Esophagus squamous epithelium (tissue), 5 donors: ENCODE data around the gene GTPBP6. TPM values are rescaled to one million over a fixed set of nuclear protein-coding genes. Genes with fewer than 3 reads are reported as not detected.
A peak's percentile ranks its signal among the peaks of the same experiment; 100 is the strongest.
"Not testable (repeated sequence)": the region's sequence is repeated elsewhere in the genome, so short reads cannot be mapped to it uniquely, and the experiment has no call there.

Experiments
- DNase-seq: peaks from one replicate; lab custom pipeline; 2025; lab: John Stamatoyannopoulos, UW
- H3K27ac ChIP-seq, 4 donors: fragments of 200-600 bp; sonication (generic); one replicate each; pipeline ENCODE4 v1.5.1; 2016 to 2019; ENCODE audit warnings: mild to moderate bottlenecking in 1 of 4
- H3K27me3 ChIP-seq, 4 donors: fragments of 200-600 bp; sonication (generic); 1 replicate in 3 of 4; 2 replicates in 1 of 4; pipeline versions ENCODE4 v1.5.1 to v1.6.0; 2017 to 2021; ENCODE audit warnings: antibody characterized with exemption in 1 of 4
- H3K36me3 ChIP-seq, 3 donors: fragments of 200-600 bp; sonication (generic); one replicate each; pipeline ENCODE4 v1.5.1; 2016 to 2019
- H3K4me1 ChIP-seq, 3 donors: fragments of 200-600 bp; sonication (generic); one replicate each; pipeline ENCODE4 v1.5.1; 2017 to 2019
- H3K4me3 ChIP-seq, 4 donors: fragments of 200-600 bp; sonication (generic); 1 replicate in 3 of 4; 2 replicates in 1 of 4; pipeline ENCODE4 v1.5.1; 2016 to 2019; ENCODE audit warnings: mild to moderate bottlenecking in 2 of 4, moderate library complexity in 1 of 4
- H3K9me3 ChIP-seq, 3 donors: fragments of 200-600 bp; sonication (generic); one replicate each; pipeline ENCODE4 v1.5.1; 2016 to 2019
- POLR2A ChIP-seq, 4 donors: fragments of 450-650 bp; IDR thresholded peaks; one replicate each; pipeline ENCODE4 v1.6.1; 2017; ENCODE audit warnings: antibody characterized with exemption in 4 of 4, mild to moderate bottlenecking in 4 of 4, moderate library complexity in 3 of 4
- WGBS, 2 donors: methylation state at CpG; one replicate each; pipeline ENCODE4 v1.1.5; 2018; 5-methylcytosine and 5-hydroxymethylcytosine counted together
- intact Hi-C: fragments of 100-400 bp; cut with DNase I; formaldehyde crosslinking; loops from one replicate; pipeline ENCODE4 v1.15.0; 2022
- total RNA-seq, 4 donors: library from RNA; depleted of rRNA; stranded (reverse); fragments of >200 nt; gene quantifications; one replicate each; pipeline ENCODE4 v1.1.0, GENCODE V29; 2016
- TF ChIP-seq, protein P1 (sequence below), 6 experiments: fragments of 450-650 bp in 4 of 6; fragments of 200-600 bp in 2 of 6; sonication (generic) in 2 of 6; IDR thresholded peaks; one replicate each; pipeline ENCODE4 v1.5.1; 2016 to 2019; ENCODE audit warnings: antibody characterized with exemption in 6 of 6, mild to moderate bottlenecking in 4 of 6, moderate library complexity in 4 of 6
- donor health status: DM: yes; HTN: yes; CAD: no.

Gene GTPBP6
- total RNA-seq, 4 donors from 2014 or later: 22.2 to 45.4 (median 28.0) TPM

GRCh38 chrX:331825-332495, 13.4 kb upstream of the GTPBP6 start:
- intact Hi-C loops: no loop called here
- no peak for DNase-seq
- Histone ChIP-seq H3K36me3 (peaks cover 0 to 44% (median 0%) of the 10 kb centered on the region in 3 donors), H3K9me3 (no peaks in the 10 kb centered on the region), H3K27ac (no peak overlapping the region), H3K4me3 (peak overlapping the region in 2 of 4 donors; percentile 29 to 34), H3K4me1 (peaks cover 0 to 17% (median 10%) of the 10 kb centered on the region in 3 donors), H3K27me3 (peaks cover 0 to 29% (median 3%) of the 10 kb centered on the region in 4 donors)
- TF ChIP-seq, protein P1, sequence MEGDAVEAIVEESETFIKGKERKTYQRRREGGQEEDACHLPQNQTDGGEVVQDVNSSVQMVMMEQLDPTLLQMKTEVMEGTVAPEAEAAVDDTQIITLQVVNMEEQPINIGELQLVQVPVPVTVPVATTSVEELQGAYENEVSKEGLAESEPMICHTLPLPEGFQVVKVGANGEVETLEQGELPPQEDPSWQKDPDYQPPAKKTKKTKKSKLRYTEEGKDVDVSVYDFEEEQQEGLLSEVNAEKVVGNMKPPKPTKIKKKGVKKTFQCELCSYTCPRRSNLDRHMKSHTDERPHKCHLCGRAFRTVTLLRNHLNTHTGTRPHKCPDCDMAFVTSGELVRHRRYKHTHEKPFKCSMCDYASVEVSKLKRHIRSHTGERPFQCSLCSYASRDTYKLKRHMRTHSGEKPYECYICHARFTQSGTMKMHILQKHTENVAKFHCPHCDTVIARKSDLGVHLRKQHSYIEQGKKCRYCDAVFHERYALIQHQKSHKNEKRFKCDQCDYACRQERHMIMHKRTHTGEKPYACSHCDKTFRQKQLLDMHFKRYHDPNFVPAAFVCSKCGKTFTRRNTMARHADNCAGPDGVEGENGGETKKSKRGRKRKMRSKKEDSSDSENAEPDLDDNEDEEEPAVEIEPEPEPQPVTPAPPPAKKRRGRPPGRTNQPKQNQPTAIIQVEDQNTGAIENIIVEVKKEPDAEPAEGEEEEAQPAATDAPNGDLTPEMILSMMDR (IDR thresholded peaks at IDR 0.05): no peak
- 20 to 25% methylated on average over 7 to 13 of the region's 35 CpGs for WGBS, 2 donors

GRCh38 chrX:331151-331824, 12.7 kb upstream of the GTPBP6 start:
- H3K27ac ChIP-seq: no peak overlapping the region
- TF ChIP-seq POLR2A (IDR thresholded peaks at IDR 0.05): no peak
- TF ChIP-seq, protein P1 (IDR thresholded peaks at IDR 0.05): no peak
- whole genome bisulfite sequencing, 2 donors: 2 to 29% methylated on average over 14 to 17 of the region's 51 CpGs
- no peak for DNase-seq
- peaks cover 0 to 29% (median 3%) of the 10 kb centered on the region in 4 donors for H3K27me3 ChIP-seq
- peaks cover 0 to 37% (median 0%) of the 10 kb centered on the region in 3 donors for H3K36me3 ChIP-seq
- intact Hi-C loops: no loop called here
- peak overlapping the region in 2 of 4 donors; percentile 29 to 34 for H3K4me3 ChIP-seq
- H3K4me1 ChIP-seq: peaks cover 0 to 17% (median 10%) of the 10 kb centered on the region in 3 donors
- no peaks in the 10 kb centered on the region for H3K9me3 ChIP-seq

DNA sequence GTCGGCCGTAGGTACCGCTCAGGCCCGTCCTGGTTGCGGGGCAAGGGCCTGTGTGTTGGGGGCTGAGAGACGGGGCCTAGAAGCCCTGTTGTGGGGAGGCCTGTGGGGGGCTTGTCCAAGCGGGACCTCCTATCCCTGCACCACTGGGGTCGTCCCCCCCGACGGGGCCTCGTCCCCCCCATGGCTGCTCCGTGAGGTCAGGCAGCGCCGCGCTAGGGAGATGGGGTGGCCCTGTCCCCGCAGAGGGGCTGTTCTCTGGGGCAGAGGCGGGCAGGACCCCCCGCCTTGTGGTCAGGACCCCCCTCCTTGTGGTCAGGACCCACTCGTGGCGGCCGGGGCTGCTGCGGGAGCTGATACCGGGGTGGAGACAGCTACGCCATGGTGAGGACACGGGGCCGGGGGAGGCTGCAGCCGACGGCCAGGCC, 12.1 kb upstream of the GTPBP6 start:
- Histone ChIP-seq H3K9me3 (no peaks in the 10 kb centered on the region), H3K36me3 (peaks cover 0 to 31% (median 0%) of the 10 kb centered on the region in 3 donors), H3K4me1 (peaks cover 0 to 17% (median 10%) of the 10 kb centered on the region in 3 donors), H3K27ac (no peak overlapping the region), H3K27me3 (peaks cover 0 to 29% (median 3%) of the 10 kb centered on the region in 4 donors), H3K4me3 (peak overlapping the region in 1 of 4 donors; percentile 34)
- intact Hi-C loops: no loop called here
- TF ChIP-seq POLR2A (IDR thresholded peaks at IDR 0.05): no peak
- TF ChIP-seq, protein P1 (IDR thresholded peaks at IDR 0.05): no peak
- 75% methylated on average over 4 of the region's 28 CpGs; no CpG with 5 or more reads in 1 of the 2 donors for WGBS, 2 donors
- DNase-seq: no peak

- 83 to 85% methylated on average over 10 of the region's 29 CpGs for WGBS, 2 donors
- Histone ChIP-seq H3K4me1 (peaks cover 0 to 17% (median 10%) of the 10 kb centered on the region in 3 donors), H3K27me3 (peaks cover 0 to 29% (median 3%) of the 10 kb centered on the region in 4 donors), H3K36me3 (peaks cover 0 to 26% (median 0%) of the 10 kb centered on the region in 3 donors)
- H3K27ac ChIP-seq, DNase-seq, H3K9me3 ChIP-seq, intact Hi-C loops, H3K4me3 ChIP-seq: not testable (repeated sequence)
Measured at GRCh38 chrX:330141-330725, 11.6 kb upstream of the GTPBP6 start.

DNA sequence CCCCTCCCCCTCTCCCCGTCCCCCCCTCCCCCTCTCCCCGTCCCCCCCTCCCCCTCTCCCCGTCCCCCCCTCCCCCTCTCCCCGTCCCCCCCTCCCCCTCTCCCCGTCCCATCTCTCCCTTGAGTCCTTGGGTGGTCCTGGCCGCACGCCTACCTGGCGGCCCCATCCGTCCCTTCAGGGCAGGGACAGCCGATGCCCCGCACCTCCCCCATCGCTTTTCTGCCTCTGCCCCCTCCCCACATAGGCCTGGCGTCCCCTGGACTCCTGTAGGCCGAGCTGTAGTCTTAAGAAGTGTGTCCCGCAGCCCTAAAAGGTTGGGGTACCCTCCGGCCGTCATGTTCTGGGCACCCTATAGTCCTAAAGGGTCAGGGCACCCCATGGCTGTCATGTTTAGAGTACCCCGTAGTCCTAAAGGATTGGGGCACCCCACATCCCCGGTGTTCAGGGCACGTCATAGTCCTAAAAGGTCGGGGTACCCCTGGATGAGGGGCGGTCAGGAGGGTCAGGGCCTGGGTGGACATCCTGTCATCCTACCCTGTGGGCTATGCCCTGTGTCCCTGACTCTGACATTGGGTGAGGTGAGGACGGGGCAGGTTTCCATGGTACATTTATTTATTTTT, 10.8 kb upstream of the GTPBP6 start:
- intact Hi-C loops: no loop called here
- WGBS, 2 donors: 67 to 98% methylated on average over 1 to 8 of the region's 23 CpGs
- Histone ChIP-seq H3K36me3 (peaks cover 0 to 18% (median 0%) of the 10 kb centered on the region in 3 donors), H3K4me1 (peaks cover 0 to 17% (median 10%) of the 10 kb centered on the region in 3 donors), H3K4me3 (no peak overlapping the region), H3K27ac (no peak overlapping the region), H3K9me3 (no peaks in the 10 kb centered on the region), H3K27me3 (peaks cover 0 to 33% (median 3%) of the 10 kb centered on the region in 4 donors)
- TF ChIP-seq POLR2A (IDR thresholded peaks at IDR 0.05): no peak
- TF ChIP-seq, protein P1 (IDR thresholded peaks at IDR 0.05): no peak
- no peak for DNase-seq
